Nucleus accumbens (tissue), 56 donors: ENCODE results near the gene UBA5.

Source experiments
- DNase-seq, 56 donors: peaks; one replicate each; lab custom pipeline; 2025; lab: John Stamatoyannopoulos, UW

Gene UBA5

DNA sequence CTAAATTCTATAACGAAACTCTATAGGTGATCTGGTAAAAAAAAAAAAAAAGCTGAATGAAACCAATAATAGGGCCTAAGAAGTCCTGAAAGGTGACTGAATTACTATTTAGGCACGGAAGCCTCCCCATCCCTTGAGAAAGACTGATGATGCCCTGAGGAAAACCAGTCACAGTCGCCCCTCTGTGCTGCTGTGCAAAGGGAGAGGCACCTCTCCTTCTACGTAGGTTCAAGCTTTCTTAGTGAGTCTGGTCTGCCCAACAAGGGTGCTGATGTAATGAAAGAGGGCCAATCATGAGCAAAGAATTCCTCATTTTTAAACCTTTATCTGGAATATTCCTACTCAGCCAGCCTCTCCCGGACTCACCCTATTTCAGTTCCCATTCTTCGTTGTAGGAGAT, 50.2 kb downstream of the UBA5 start:
- DNase-seq = no peak

DNA sequence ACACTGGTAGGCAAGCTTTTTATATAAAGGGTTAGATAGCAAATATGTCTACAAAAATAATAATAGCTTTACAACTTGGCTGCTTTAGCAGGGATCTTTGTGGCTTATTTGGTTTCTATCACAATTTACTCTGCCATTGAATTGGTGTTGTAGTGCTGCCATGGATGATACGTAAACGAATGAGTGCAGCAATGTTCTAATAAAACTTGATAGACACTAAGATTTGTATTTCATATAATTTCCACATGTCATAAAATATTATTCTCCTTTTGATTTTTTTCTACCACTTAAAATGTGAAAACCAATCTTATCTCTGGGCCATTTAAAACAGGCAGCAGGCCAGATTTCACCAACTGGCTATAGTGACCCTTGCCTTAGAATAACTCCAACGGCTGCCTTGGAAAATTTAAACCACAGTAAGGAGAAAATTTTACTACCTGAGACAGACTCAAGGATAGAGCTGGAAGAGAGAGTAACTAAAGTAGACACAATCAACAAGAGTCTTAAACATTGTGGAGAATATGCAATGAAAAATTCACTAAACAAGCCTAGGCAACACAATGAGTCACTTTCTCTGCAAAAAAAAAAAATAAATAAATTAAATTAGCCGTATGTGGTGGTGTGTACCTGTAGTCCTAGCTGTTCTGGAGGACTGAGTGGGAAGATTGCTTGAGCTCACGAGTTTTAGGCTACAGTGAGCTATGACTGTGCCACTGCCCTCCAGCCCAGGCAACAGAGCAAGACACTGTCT, 54.0 kb downstream of the UBA5 start:
- no peak for DNase-seq

DNA sequence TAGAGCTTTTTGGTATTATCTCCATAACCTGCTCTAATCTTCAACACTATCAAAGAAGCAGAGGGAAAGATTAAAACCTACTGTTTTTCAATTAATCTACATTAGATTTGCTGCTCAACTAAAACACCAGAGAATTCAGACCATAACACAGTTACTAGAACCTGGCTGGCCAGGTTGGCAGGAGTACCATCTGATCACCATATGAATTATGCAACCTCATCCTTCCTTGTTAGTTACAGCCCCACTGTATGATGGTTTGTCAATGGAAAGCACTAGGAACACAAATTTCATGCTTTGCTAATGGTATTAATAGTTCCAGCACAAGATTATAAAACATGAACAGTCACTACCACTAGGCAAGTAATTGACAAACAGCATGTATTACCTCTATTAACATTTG, 56.2 kb downstream of the UBA5 start:
- DNase-seq = no peak

GRCh38 chr3:132720228-132720627, 60.1 kb downstream of the UBA5 start:
- DNase-seq = no peak

GRCh38 chr3:132721479-132722164, 61.5 kb downstream of the UBA5 start:
- peak in 28 of 56 donors; percentile 2 to 78 (median 58) for DNase-seq

- peak; percentile 77 to 100 (median 99) for DNase-seq
Observed at GRCh38 chr3:132722165-132723023, 62.3 kb downstream of the UBA5 start, which contains the start of gene NPHP3. Gene NPHP3 (minus strand): TSS chr3:132722409. CDS start chr3:132722355, 54 bp downstream.

GRCh38 chr3:132723024-132723950, 63.2 kb downstream of the UBA5 start:
- no peak for DNase-seq

GRCh38 chr3:132726341-132726823, 66.3 kb downstream of the UBA5 start:
- DNase-seq = no peak
